NCI-H748 (cell line): ENCODE data around the gene PPP1R1C.

Experiments used
- DNase-seq: peaks from one replicate; lab custom pipeline; 2025; ENCODE audit not compliant: unreplicated experiment; lab: John Stamatoyannopoulos, UW

Gene PPP1R1C

DNA sequence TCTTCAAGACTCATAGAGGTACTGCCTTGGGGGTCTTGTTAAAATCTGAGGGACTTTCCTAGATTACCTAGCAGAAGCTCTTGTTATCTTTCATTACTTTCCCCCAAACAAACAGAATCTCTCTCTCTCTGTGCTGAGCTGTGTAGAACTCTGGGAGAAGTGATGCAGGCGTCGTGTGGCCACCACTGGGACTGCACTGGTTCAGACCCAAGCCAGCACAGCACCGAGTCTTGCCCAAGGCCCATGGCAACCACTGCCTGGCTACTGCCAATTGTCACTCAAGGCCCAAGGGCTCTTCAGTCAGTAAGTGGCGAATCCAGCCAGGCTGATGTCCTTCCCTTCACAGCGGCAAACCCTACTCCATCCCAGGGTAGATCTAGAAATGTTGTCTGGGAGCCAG, 28.6 kb downstream of the PPP1R1C start:
- DNase-seq: no peak

DNA sequence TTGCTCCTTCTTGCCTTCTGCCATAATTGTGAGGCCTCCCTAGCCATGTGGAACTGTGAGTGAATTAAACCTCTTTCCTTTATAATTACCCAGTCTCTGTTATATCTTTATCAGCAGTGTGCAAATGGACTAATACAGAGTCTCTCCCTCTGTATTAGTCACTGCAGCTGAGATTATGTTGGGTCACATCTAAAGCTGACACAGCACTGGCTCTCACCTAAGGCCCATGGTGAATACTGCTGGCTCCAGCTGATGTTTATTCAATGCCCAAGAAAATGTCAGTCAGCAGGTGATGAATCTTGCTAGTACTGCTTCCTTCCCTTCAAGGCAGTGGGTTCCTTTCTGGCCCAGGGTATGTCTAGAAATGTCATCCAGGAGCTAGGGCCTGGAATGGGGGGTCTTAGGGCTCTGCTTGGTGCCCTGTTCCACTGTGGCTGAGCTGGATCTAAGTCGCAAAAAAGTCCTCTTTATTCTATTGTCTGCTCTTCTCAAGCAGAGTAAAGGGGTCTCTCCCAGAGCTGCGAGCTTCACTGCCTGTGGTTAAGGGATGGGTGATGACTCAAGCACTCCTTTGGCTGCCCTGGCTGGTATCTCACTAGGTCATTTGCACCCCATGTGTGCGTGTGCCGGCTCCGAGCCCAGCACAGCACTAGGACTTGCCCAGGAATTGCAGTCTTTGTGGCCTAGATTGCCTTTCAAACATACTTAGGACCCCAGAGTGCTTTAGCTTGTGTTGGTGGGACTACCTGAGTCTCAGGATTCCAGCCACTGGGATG, 29.9 kb downstream of the PPP1R1C start:
- DNase-seq: no peak

DNA sequence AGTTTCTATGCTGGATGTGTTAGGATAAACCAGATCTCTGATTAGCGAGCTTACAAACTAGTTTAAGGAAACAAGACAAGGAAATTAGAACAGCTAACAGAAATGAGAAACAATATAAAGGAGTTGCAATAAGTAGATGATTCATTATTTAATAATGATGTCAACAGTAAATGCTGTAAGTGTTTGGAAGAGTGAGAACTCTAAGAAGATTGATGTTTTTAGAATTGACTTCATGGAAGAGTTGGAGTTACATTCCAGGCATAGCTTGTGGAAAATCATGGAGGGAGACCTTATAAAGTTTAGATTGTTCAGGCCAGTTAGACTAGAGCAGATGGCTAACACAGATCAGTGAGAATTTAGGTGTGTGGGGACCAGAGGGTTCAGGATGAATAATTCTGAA, 32.6 kb downstream of the PPP1R1C start:
- DNase-seq: no peak

DNA sequence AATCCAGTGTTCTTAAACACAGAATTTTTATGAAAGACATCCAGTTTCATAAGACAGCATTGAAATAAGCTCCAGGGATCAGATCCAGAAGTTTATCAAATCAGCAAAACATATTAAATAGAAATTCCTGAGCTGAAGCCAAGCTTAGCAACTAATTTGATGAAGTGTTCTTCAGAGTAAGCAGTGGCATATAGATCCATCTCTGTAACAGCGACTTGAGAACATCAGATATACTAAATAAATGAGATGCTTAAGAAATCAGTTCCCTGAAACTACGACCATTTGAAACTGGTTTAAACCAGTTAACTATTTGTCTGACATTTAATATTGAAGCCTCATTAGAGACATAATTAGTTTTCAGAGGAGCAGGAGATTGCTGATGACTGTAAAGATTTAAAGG, 34.1 kb downstream of the PPP1R1C start:
- no peak for DNase-seq

DNA sequence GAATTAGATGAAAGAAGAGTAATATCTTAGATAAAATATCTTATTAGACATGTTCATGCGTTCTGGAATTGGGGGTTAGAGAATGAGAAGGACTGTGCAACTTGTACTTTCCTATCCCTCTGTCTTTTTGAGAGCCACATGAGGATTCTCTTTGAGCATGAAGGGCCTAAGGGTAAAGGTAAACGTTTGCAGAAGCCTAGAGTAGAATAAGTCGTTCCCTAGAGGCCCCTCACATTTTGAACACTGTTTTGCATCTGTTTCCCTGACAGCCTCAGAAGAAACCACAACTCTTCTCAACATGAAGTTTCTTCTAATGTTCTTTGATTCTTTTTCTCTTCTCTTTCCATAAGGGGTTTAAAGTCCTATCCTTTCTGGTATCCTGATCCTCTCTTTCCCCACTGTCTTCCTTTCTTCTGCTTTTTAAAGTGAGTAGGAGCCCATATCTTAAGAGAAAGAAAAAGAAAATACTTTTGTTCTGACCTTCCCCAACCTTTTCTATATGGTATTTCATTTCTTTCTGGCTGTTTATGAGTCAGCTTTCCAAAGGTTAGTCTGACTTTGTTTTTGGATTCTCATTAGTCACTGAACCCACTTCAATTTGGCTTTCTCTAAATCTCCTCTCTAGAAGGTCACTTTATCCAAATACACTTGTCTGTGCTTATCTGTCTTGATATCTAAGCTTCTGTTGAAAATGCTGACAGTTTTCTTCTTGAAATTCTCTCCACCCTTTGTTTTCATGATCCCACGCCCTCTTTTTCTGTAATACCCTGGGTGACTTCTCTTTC, 34.8 kb downstream of the PPP1R1C start:
- no peak for DNase-seq

DNA sequence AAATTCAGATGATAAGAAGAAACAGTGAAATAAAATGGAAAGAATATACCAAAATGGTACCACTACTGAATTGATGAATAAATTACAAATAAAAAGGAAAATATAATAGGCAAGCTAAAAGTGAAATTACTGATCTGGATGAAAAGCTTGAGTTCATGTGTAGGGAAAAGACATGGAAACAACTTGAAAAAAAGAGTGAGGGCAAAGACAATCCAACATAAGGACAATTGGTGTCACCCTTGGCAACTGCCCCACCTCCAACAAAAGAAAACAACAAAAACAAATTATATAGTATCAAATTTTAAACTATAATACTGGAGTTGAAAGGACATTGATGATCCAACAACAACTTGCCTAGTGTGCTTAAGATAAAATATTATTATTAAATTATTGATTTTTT, 37.6 kb downstream of the PPP1R1C start:
- no peak for DNase-seq

DNA sequence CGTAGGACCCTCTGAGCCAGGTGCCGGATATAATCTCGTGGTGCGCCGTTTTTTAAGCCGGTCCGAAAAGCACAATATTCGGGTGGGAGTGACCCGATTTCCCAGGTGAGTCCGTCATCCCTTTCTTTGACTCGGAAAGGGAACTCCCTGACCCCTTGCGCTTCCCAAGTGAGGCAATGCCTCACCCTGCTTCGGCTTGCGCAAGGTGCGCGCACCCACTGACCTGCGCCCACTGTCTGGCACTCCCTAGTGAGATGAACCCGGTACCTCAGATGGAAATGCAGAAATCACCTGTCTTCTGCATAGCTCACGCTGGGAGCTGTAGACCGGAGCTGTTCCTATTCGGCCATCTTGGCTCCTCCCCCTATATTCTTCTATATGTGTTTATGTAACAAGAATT, 45.2 kb downstream of the PPP1R1C start:
- peak; percentile 75 for DNase-seq

DNA sequence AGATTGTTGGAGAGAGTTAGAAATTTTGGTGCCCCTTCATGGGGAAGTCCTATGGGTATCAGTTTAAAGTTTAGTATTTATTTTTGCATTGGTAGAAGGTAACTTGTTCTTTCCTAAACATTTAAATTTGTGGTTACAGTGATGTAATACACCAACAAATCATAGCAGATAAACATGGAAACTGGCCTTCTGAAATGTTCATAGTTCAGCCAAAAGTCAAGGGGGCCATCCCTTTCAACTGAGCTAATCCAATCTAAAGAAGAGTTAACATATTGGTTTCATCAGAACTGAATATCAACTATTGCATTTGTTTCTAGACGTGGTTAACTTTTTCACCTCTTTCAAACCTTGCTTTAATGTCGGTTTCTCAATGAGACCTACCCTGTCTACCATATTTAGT, 46.3 kb downstream of the PPP1R1C start:
- DNase-seq: no peak

DNA sequence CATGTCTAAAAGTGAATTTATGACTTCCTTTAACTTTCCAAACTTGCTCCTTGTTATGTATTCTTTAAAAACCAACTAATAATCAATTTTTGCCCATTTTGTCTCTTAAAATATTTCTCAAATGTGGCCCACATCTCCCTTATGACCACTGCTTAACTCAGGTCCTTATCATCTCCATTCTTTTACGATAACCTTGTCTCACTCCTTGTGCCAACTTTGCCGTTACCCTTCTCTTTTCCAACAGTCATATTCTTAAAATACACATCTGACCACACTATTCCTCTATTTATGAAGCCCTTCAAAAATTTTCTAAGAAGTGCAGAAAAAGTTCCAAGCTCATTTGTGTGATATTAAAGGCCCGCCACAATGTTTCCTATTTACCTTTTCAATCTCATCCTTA, 47.8 kb downstream of the PPP1R1C start:
- DNase-seq: no peak

DNA sequence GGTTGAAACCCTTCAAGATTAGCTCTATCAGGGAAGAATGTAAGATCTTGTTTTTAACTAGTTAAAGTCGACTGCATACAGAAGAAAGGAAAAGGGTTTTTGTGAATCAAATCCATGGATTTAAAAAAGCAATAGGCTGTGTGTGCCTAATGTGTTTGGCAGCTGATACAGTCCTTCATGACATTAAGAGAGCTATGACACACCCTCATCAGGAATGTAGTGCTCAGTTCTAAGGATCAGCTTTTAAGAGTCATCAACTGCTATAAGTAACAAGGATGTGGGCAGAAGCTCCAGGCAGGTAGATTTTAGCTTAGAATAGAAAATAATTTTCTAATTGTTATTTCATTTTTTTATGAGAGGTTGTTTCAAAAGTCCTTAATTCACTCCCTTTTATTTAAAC, 52.9 kb downstream of the PPP1R1C start:
- no peak for DNase-seq

DNA sequence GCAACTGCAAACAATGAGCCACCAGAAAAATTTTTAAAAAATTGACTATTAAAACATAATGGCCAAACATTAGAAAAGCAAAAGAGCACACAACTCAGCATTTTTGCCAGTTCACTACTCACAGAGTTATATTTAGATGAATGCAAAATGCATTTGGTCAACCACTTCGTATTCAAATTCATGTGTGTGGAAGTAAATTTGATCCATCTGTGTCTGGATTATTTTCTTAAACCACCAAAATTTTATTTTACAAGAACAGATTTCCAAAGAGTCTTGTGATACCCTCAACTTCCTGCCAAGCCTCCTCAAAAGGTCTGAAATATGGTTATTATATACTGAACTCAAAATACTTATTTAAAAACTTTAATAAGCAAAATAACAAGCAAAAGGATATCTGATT, 57.4 kb downstream of the PPP1R1C start:
- DNase-seq: no peak

DNA sequence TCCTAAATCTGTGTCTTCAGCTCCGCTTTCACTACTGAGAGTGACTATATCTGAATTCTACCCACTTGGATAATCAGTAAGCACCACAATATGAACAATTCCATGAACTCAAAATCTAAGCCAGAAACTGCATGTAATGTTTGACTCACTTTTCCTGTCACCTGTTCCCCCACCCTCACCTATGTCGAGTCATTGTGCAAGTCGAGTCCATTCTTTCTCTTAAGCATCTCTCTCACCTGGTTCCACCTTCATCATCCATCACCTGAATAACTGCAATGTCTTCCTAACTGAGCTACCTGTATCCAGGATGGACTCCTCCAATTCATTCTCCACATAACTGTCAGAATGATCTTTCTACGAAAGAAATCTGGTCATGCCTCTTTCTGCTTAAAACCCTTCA, 58.2 kb downstream of the PPP1R1C start:
- DNase-seq: no peak

DNA sequence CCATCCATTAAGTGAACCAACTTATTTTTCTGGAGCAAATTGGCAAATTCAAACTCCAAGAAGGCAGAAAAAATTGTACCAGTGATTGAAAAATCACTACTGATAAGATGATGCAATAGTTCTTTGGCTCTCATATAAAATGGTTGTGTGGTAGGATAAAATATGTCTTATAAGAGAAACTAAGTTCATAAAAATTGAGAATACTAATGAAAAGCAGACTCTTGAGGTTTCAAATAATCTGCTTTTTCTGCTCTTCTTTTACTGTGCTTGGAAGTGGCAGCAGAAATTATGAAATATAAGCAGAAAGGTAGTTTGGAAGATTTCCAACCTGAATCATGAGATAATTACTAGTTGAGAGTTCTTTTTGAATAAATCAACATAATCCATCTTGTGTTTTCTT, 61.9 kb downstream of the PPP1R1C start:
- no peak for DNase-seq

DNA sequence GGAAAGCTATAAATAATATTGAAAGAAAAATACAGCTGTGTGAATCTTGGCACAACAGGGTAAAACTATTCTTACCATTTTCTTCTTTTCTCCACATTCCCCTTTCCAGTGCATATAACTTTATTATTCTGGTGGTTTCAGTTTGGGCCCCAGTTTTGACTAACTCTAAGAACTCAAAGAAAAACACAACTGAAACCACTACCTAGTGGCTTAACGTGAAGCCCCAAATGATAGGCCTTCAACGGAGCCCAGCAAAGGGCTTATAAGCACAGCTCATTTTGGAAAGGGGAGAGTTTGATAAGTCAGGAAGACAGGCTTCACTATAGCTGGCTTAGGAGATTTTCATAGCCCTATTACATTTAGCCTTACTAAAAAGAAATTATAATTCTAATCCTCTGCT, 62.4 kb downstream of the PPP1R1C start:
- DNase-seq: no peak

DNA sequence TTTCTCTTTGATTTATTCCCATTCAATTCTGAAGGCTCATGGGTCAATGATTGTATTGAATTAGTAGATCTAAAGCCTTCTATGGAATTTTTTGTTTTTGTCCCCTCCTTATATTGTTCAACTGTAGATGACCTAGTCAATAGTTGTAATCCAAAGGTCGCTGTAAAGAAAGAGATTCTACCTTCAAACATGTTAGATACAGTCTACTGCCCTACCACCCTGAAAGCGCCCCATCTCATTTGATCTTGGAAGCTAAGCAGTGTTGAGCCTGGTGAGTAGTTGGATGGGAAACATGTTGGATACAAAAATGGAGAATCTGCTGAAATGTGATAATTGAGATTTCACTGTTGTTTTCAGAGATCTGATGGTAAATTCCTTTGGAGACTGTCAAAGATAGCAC, 63.0 kb downstream of the PPP1R1C start:
- DNase-seq: no peak

DNA sequence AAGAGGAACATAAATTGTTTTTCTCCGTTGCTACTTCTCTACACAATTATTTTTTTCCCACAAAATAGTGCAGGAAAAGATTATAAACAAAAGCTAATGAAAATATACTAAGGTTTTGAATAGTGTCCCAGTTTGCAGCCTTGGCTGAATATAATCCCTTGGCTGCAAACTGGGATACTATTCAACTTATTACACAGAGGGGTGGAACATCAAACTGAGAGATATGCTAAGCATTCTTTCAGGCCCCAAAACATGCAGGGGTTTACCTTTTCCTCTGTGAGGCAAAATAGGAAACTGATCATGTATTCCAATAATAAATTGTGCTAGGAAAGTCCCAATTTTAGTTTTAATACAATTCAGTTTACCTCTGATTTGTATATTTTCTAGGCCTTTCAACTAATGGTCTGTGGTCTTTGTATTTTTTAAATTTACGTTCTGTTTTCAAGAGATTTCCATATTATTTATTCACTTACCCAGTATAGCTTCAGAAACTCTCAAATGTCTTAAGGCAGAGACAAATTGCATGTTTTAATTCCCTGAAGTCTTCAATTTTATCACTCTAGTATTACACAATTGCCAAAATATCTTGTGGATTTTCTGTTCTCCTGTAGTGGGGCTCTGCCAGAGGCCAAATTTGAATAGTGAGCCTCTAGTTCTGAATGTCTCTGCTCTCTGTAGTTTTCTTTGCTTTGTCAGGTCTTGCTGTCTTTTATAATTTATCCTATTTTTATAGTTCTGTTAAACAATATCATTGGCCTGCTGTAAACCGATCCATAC, 63.9 kb downstream of the PPP1R1C start:
- DNase-seq: no peak

DNA sequence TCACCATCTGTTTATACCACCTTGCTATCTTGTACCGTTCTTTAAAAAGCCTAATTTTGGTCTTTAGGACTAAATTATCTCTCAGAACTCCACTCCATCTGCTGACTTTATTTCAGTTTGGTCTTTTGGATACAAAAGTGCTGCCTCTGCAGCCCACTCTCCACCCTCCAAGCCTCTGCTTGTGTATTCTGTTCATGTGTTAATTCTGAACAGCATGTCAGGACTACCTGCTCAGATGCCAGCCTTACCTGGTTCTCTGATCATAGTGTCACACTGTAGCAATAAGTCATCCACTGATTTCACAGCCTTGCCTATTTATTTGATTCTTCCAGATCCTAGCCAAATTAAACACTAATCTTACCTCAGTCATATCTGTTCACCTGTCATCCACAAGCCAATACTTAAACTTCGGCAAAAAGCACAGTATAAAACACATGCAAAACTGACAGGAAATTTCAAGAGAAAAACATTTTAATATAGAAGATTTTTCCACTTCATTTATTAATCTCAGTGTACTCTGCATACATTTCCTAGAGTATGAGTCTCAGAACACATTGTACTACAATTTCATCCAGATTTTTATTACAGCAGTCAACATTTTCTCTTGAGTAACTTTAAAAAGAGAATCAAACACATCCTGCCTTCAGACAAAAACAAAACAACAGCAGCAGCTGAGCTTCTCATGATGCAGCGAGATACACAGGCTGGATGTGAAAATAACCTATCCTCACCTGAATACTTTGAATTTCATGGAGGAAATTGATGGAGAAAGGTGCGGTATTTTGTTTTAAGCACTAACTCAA, 64.9 kb downstream of the PPP1R1C start:
- DNase-seq: no peak

DNA sequence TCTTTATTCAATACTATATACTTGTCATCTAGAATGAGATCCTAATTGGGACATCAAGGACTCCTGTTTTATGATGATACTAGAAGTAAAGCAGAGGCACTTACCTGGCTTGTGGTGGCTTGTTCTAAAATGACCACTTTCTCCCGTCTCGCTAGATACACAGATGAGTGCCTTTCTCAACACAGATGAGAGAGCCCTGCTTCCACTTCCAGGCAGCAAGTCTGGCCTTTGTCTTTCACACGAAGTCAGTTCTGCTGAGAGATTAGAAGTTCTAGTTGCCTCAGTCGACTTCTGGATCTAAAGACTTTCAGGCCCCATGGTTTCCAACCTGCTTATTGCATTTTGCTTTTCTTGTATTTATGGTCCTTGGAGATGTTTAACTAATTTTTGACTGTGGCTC, 70.3 kb downstream of the PPP1R1C start:
- no peak for DNase-seq

DNA sequence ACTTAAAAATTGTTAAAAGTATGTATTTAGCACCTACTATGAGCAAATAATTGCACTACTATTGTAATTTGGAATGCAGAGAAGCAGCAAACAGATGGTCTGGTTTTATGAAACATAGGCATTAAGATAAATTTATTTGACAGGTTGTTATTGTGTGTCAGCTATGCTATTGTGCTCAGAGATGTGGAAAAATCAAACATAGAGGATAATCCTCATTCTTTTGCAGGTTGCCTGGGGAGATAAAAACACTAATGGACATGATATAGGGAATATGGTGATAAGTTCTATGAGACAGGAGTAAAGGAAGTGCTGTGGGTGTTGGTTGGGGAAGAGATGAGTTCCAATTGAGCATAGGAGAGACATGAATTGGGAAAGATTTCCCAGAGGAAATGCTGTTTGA, 71.3 kb downstream of the PPP1R1C start:
- DNase-seq: no peak

DNA sequence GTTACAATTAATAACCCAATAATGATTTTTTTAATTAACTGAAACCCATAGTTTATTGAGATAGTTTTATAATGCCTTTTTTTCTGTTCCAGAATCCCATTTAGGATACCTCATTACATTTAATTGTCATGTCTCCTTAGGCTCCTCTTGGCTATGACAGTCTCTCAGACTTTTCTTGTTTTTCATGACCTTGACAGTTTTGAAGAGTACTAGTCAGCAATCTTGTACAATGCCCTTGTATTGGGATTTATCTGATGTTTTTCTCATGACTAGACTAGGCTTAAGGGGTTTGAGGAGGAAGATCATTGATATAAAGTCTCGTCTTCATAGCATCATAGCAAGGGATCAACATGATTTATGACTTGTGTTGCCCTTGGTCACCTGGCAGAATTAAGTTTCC, 72.4 kb downstream of the PPP1R1C start:
- no peak for DNase-seq

DNA sequence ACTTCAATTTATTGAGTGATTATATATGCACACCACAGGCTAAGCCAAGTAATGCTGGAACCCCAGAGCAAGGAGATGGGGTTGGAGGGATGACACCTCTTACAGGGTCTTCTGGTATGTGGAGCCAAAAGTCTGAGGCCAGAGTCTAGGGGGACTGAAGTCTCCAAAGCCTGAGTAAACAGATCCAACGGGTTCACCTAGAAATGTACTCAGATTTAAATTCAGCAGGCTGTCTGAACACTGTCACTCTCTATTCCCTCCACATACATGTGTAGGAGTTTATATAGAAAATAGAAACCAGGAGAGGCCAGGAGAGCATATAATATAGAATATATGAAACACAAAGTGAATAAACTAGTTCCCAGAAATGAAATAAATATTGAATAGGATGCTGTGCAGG, 76.1 kb downstream of the PPP1R1C start:
- DNase-seq: no peak
